Measurements from ENCODE around the gene TBC1D9.
A peak's percentile ranks its signal among the peaks of the same experiment; 100 is the strongest.

The TBC1D9 gene

GRCh38 chr4:140781596-140781995 is 25.4 kb upstream of the TBC1D9 start:
- no peak overlapping the region for H3K27ac ChIP-seq (ENCODE audit: low read depth in 2 of 2, low read length in 2 of 2)
- no peaks in the 10 kb centered on the region for H3K36me3 ChIP-seq (ENCODE audit: control insufficient read depth in 2 of 2, insufficient read depth in 2 of 2, low read length in 2 of 2)
- no peaks in the 10 kb centered on the region for H3K27me3 ChIP-seq (ENCODE audit: control insufficient read depth in 2 of 2, insufficient read depth in 2 of 2, low read length in 2 of 2)
- H3K4me3 ChIP-seq (ENCODE audit: low read length in 2 of 2) = no peak overlapping the region
- no peaks in the 10 kb centered on the region for H3K4me1 ChIP-seq (ENCODE audit: control insufficient read depth in 2 of 2, insufficient read depth in 2 of 2, low read length in 2 of 2)
- no peak overlapping the region for H3K9ac ChIP-seq (ENCODE audit: low read depth in 1 of 2, low read length in 2 of 2)
- H3K9me3 ChIP-seq (ENCODE audit: control insufficient read depth in 2 of 2, low read length in 2 of 2) = no peaks in the 10 kb centered on the region

GRCh38 chr4:140777894-140778293 is 21.7 kb upstream of the TBC1D9 start:
- no peaks in the 10 kb centered on the region for H3K27me3 ChIP-seq (ENCODE audit: control insufficient read depth in 2 of 2, insufficient read depth in 2 of 2, low read length in 2 of 2)
- no peaks in the 10 kb centered on the region for H3K9me3 ChIP-seq (ENCODE audit: control insufficient read depth in 2 of 2, low read length in 2 of 2)
- no peak overlapping the region for H3K4me3 ChIP-seq (ENCODE audit: low read length in 2 of 2)
- H3K4me1 ChIP-seq (ENCODE audit: control insufficient read depth in 2 of 2, insufficient read depth in 2 of 2, low read length in 2 of 2) = no peaks in the 10 kb centered on the region
- H3K27ac ChIP-seq (ENCODE audit: low read depth in 2 of 2, low read length in 2 of 2) = no peak overlapping the region
- H3K36me3 ChIP-seq (ENCODE audit: control insufficient read depth in 2 of 2, insufficient read depth in 2 of 2, low read length in 2 of 2) = no peaks in the 10 kb centered on the region
- H3K9ac ChIP-seq (ENCODE audit: low read depth in 1 of 2, low read length in 2 of 2) = no peak overlapping the region

DNA sequence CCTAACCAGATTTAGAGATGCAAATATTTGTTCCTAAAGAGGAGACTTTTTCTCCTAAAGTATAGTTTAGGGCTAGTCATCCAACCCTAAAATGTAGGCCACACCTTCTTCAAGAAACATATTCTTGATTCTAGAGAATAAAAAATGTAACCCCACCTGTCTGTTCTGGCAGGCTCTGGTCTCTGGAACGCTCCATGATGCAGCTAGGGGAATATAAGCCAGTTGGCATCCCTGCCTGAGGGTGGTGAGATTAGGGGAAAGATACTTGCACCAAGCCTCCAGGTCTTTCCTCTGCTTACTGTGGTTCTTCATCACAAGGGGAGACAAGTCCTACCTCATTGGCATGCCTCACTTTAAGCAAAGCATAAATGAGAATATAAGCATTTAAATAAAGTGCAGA is 21.2 kb upstream of the TBC1D9 start:
- Histone ChIP-seq H3K27me3 (ENCODE audit: control insufficient read depth in 2 of 2, insufficient read depth in 2 of 2, low read length in 2 of 2) (no peaks in the 10 kb centered on the region), H3K36me3 (ENCODE audit: control insufficient read depth in 2 of 2, insufficient read depth in 2 of 2, low read length in 2 of 2) (no peaks in the 10 kb centered on the region), H3K9ac (ENCODE audit: low read depth in 1 of 2, low read length in 2 of 2) (no peak overlapping the region), H3K9me3 (ENCODE audit: control insufficient read depth in 2 of 2, low read length in 2 of 2) (no peaks in the 10 kb centered on the region), H3K4me1 (ENCODE audit: control insufficient read depth in 2 of 2, insufficient read depth in 2 of 2, low read length in 2 of 2) (no peaks in the 10 kb centered on the region), H3K4me3 (ENCODE audit: low read length in 2 of 2) (no peak overlapping the region), H3K27ac (ENCODE audit: low read depth in 2 of 2, low read length in 2 of 2) (no peak overlapping the region)

GRCh38 chr4:140776556-140776955 is 20.4 kb upstream of the TBC1D9 start:
- no peaks in the 10 kb centered on the region for H3K9me3 ChIP-seq (ENCODE audit: control insufficient read depth in 2 of 2, low read length in 2 of 2)
- H3K4me3 ChIP-seq (ENCODE audit: low read length in 2 of 2) = no peak overlapping the region
- no peak overlapping the region for H3K9ac ChIP-seq (ENCODE audit: low read depth in 1 of 2, low read length in 2 of 2)
- no peaks in the 10 kb centered on the region for H3K27me3 ChIP-seq (ENCODE audit: control insufficient read depth in 2 of 2, insufficient read depth in 2 of 2, low read length in 2 of 2)
- H3K27ac ChIP-seq (ENCODE audit: low read depth in 2 of 2, low read length in 2 of 2) = no peak overlapping the region
- no peaks in the 10 kb centered on the region for H3K4me1 ChIP-seq (ENCODE audit: control insufficient read depth in 2 of 2, insufficient read depth in 2 of 2, low read length in 2 of 2)
- H3K36me3 ChIP-seq (ENCODE audit: control insufficient read depth in 2 of 2, insufficient read depth in 2 of 2, low read length in 2 of 2) = no peaks in the 10 kb centered on the region

- Histone ChIP-seq H3K9ac (ENCODE audit: low read depth in 1 of 2, low read length in 2 of 2) (no peak overlapping the region), H3K36me3 (ENCODE audit: control insufficient read depth in 2 of 2, insufficient read depth in 2 of 2, low read length in 2 of 2) (no peaks in the 10 kb centered on the region), H3K27me3 (ENCODE audit: control insufficient read depth in 2 of 2, insufficient read depth in 2 of 2, low read length in 2 of 2) (no peaks in the 10 kb centered on the region), H3K4me1 (ENCODE audit: control insufficient read depth in 2 of 2, insufficient read depth in 2 of 2, low read length in 2 of 2) (no peaks in the 10 kb centered on the region), H3K27ac (ENCODE audit: low read depth in 2 of 2, low read length in 2 of 2) (no peak overlapping the region), H3K9me3 (ENCODE audit: control insufficient read depth in 2 of 2, low read length in 2 of 2) (no peaks in the 10 kb centered on the region), H3K4me3 (ENCODE audit: low read length in 2 of 2) (no peak overlapping the region)
Measured at GRCh38 chr4:140774956-140775355, 18.8 kb upstream of the TBC1D9 start.

GRCh38 chr4:140774510-140774909 is 18.3 kb upstream of the TBC1D9 start:
- no peak overlapping the region for H3K4me3 ChIP-seq (ENCODE audit: low read length in 2 of 2)
- H3K9me3 ChIP-seq (ENCODE audit: control insufficient read depth in 2 of 2, low read length in 2 of 2) = no peaks in the 10 kb centered on the region
- no peak overlapping the region for H3K27ac ChIP-seq (ENCODE audit: low read depth in 2 of 2, low read length in 2 of 2)
- H3K27me3 ChIP-seq (ENCODE audit: control insufficient read depth in 2 of 2, insufficient read depth in 2 of 2, low read length in 2 of 2) = no peaks in the 10 kb centered on the region
- H3K36me3 ChIP-seq (ENCODE audit: control insufficient read depth in 2 of 2, insufficient read depth in 2 of 2, low read length in 2 of 2) = no peaks in the 10 kb centered on the region
- H3K9ac ChIP-seq (ENCODE audit: low read depth in 1 of 2, low read length in 2 of 2) = no peak overlapping the region
- no peaks in the 10 kb centered on the region for H3K4me1 ChIP-seq (ENCODE audit: control insufficient read depth in 2 of 2, insufficient read depth in 2 of 2, low read length in 2 of 2)

GRCh38 chr4:140769209-140769608 is 13.0 kb upstream of the TBC1D9 start:
- no peaks in the 10 kb centered on the region for H3K4me1 ChIP-seq (ENCODE audit: control insufficient read depth in 2 of 2, insufficient read depth in 2 of 2, low read length in 2 of 2)
- no peak overlapping the region for H3K4me3 ChIP-seq (ENCODE audit: low read length in 2 of 2)
- H3K9me3 ChIP-seq (ENCODE audit: control insufficient read depth in 2 of 2, low read length in 2 of 2) = no peaks in the 10 kb centered on the region
- no peak overlapping the region for H3K9ac ChIP-seq (ENCODE audit: low read depth in 1 of 2, low read length in 2 of 2)
- H3K36me3 ChIP-seq (ENCODE audit: control insufficient read depth in 2 of 2, insufficient read depth in 2 of 2, low read length in 2 of 2) = no peaks in the 10 kb centered on the region
- no peak overlapping the region for H3K27ac ChIP-seq (ENCODE audit: low read depth in 2 of 2, low read length in 2 of 2)
- H3K27me3 ChIP-seq (ENCODE audit: control insufficient read depth in 2 of 2, insufficient read depth in 2 of 2, low read length in 2 of 2) = no peaks in the 10 kb centered on the region

DNA sequence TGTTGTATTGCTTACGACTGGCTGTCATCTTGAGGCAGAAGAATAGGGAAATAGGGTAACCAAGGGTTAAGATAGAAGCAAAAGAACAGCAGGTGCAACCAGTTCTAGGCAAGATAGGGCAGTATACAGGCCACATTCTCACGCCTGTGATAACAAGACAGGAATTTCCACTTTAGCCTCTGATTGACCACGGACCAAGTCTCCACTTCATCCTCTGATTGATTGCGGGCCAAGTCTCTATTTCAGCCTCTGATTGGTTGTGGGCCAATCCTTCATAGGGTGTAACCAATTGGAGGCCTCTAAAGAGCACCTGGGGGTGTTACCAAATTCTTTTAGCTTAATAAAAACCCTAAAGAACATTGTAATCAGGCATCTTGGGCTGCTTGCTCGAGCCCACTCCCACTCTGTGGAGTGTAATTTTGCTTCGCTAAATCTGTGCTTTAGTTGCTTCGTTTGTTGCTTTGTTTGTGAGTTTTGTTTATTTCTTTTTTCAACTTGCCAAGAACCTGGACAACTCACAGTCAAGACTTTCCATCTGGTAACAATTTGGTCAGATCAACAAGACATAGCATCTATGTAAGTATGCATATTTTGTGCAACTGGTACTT is 8.7 kb upstream of the TBC1D9 start:
- H3K27ac ChIP-seq (ENCODE audit: low read depth in 2 of 2, low read length in 2 of 2) = no peak overlapping the region
- no peaks in the 10 kb centered on the region for H3K36me3 ChIP-seq (ENCODE audit: control insufficient read depth in 2 of 2, insufficient read depth in 2 of 2, low read length in 2 of 2)
- no peak overlapping the region for H3K9ac ChIP-seq (ENCODE audit: low read depth in 1 of 2, low read length in 2 of 2)
- no peaks in the 10 kb centered on the region for H3K9me3 ChIP-seq (ENCODE audit: control insufficient read depth in 2 of 2, low read length in 2 of 2)
- no peak overlapping the region for H3K4me3 ChIP-seq (ENCODE audit: low read length in 2 of 2)
- no peaks in the 10 kb centered on the region for H3K27me3 ChIP-seq (ENCODE audit: control insufficient read depth in 2 of 2, insufficient read depth in 2 of 2, low read length in 2 of 2)
- H3K4me1 ChIP-seq (ENCODE audit: control insufficient read depth in 2 of 2, insufficient read depth in 2 of 2, low read length in 2 of 2) = no peaks in the 10 kb centered on the region

GRCh38 chr4:140762202-140762601 is 6.0 kb upstream of the TBC1D9 start:
- Histone ChIP-seq H3K36me3 (ENCODE audit: control insufficient read depth in 2 of 2, insufficient read depth in 2 of 2, low read length in 2 of 2) (no peaks in the 10 kb centered on the region), H3K9me3 (ENCODE audit: control insufficient read depth in 2 of 2, low read length in 2 of 2) (no peaks in the 10 kb centered on the region), H3K4me3 (ENCODE audit: low read length in 2 of 2) (no peak overlapping the region), H3K27ac (ENCODE audit: low read depth in 2 of 2, low read length in 2 of 2) (no peak overlapping the region), H3K4me1 (ENCODE audit: control insufficient read depth in 2 of 2, insufficient read depth in 2 of 2, low read length in 2 of 2) (no peaks in the 10 kb centered on the region), H3K27me3 (ENCODE audit: control insufficient read depth in 2 of 2, insufficient read depth in 2 of 2, low read length in 2 of 2) (no peaks in the 10 kb centered on the region), H3K9ac (ENCODE audit: low read depth in 1 of 2, low read length in 2 of 2) (no peak overlapping the region)

- no peaks in the 10 kb centered on the region for H3K27me3 ChIP-seq (ENCODE audit: control insufficient read depth in 2 of 2, insufficient read depth in 2 of 2, low read length in 2 of 2)
- H3K9ac ChIP-seq (ENCODE audit: low read depth in 1 of 2, low read length in 2 of 2) = peak overlapping the region; percentile 91 to 94
- peak overlapping the region; percentile 97 for H3K27ac ChIP-seq (ENCODE audit: low read depth in 2 of 2, low read length in 2 of 2)
- H3K4me3 ChIP-seq (ENCODE audit: low read length in 2 of 2) = peak overlapping the region; percentile 79 to 85
- H3K36me3 ChIP-seq (ENCODE audit: control insufficient read depth in 2 of 2, insufficient read depth in 2 of 2, low read length in 2 of 2) = no peaks in the 10 kb centered on the region
- H3K4me1 ChIP-seq (ENCODE audit: control insufficient read depth in 2 of 2, insufficient read depth in 2 of 2, low read length in 2 of 2) = peaks cover 0 to 11% of the 10 kb centered on the region in 2 donors
- H3K9me3 ChIP-seq (ENCODE audit: control insufficient read depth in 2 of 2, low read length in 2 of 2) = no peaks in the 10 kb centered on the region
Measured at GRCh38 chr4:140757232-140757630, 1.0 kb upstream of the TBC1D9 start.
